ENCODE data around the gene EPHA1. TPM values are rescaled to one million over a fixed set of nuclear protein-coding genes. Genes with fewer than 3 reads are reported as not detected.

The EPHA1 gene
- total and polyA plus RNA-seq, 2 donors (not counting 3 experiments of a cell fraction or from before 2014, with no cell fraction given) = 0.07 TPM; not detected in 1

- ChIA-PET CTCF (no interaction called here), POLR2A (no interaction called here)
- Histone ChIP-seq H3K9me3 (replicated peaks; ENCODE audit: control insufficient read depth, insufficient read depth, low read length) (no peaks in the 10 kb centered on the region), H3K4me3 (replicated peaks in 1 of 3; ENCODE audit: insufficient read depth in 1 of 3, low read depth in 1 of 3, low read length in 3 of 3) (no peak overlapping the region), H3K4me1 (ENCODE audit: control insufficient read depth, extremely low read depth, insufficient read depth, low read length) (peaks cover 9% of the 10 kb centered on the region), H3K36me3 (ENCODE audit: control insufficient read depth in 2 of 2, extremely low read depth in 1 of 2, insufficient read depth in 2 of 2, low read length in 2 of 2) (no peaks in the 10 kb centered on the region), H2AFZ (ENCODE audit: low read depth, low read length) (no peak overlapping the region), H3K27me3 (ENCODE audit: control insufficient read depth in 2 of 2, insufficient read depth in 2 of 2, low read length in 2 of 2) (no peaks in the 10 kb centered on the region), H4K20me1 (replicated peaks; ENCODE audit: control insufficient read depth, extremely low read depth, insufficient read depth, low read length) (no peaks in the 10 kb centered on the region), H3K4me2 (ENCODE audit: insufficient read depth, low read length) (no peak overlapping the region), H3K79me2 (ENCODE audit: control insufficient read depth, insufficient read depth, low read length) (no peaks in the 10 kb centered on the region), H3K27ac (ENCODE audit: insufficient read depth, low read depth, low read length) (no peak overlapping the region), H3K9ac (replicated peaks; ENCODE audit: extremely low read depth, insufficient read depth, low read length) (no peak overlapping the region), H3K9me1 (replicated peaks; ENCODE audit: control insufficient read depth, extremely low read depth, insufficient read depth, low read length) (no peaks in the 10 kb centered on the region)
- TF ChIP-seq POLR2AphosphoS5 (IDR thresholded peaks at IDR 0.05; ENCODE audit: insufficient read depth, low read depth, low read length) = no peak
- FAIRE-seq (no peak), DNase-seq (ENCODE audit: low read depth, low spot score) (no peak)
- intact Hi-C loops (cut with micrococcal nuclease) (no loop called here), dilution Hi-C loops (cut with MboI; ENCODE audit: extremely low pct_ligation_motif_present, low sequenced_read_pairs) (no loop called here)
- BruUV-seq (replicated peaks) = no TSS peak
Observed at GRCh38 chr7:143419880-143420279, 11.2 kb upstream of the EPHA1 start.

GRCh38 chr7:143418681-143419458 is 10.2 kb upstream of the EPHA1 start:
- no peak overlapping the region for H3K4me2 ChIP-seq (ENCODE audit: insufficient read depth, low read length)
- ChIA-PET POLR2A (no interaction called here), CTCF (interaction anchor here (2.7 to 4.3 kb wide), 3 partner anchors 13 to 178 kb away, joined by 17 to 52 read pairs (median 23); no protein-coding TSS in a partner anchor)
- no peaks in the 10 kb centered on the region for H3K36me3 ChIP-seq (ENCODE audit: control insufficient read depth in 2 of 2, extremely low read depth in 1 of 2, insufficient read depth in 2 of 2, low read length in 2 of 2)
- H3K4me3 ChIP-seq (replicated peaks in 1 of 3; ENCODE audit: insufficient read depth in 1 of 3, low read depth in 1 of 3, low read length in 3 of 3) = no peak overlapping the region
- no peak for DNase-seq (ENCODE audit: low read depth, low spot score)
- no peaks in the 10 kb centered on the region for H3K9me1 ChIP-seq (replicated peaks; ENCODE audit: control insufficient read depth, extremely low read depth, insufficient read depth, low read length)
- dilution Hi-C loops (cut with MboI; ENCODE audit: extremely low pct_ligation_motif_present, low sequenced_read_pairs) = no loop called here
- no peaks in the 10 kb centered on the region for H3K27me3 ChIP-seq (ENCODE audit: control insufficient read depth in 2 of 2, insufficient read depth in 2 of 2, low read length in 2 of 2)
- H3K27ac ChIP-seq (ENCODE audit: insufficient read depth, low read depth, low read length) = no peak overlapping the region
- no peaks in the 10 kb centered on the region for H4K20me1 ChIP-seq (replicated peaks; ENCODE audit: control insufficient read depth, extremely low read depth, insufficient read depth, low read length)
- peaks cover 9% of the 10 kb centered on the region for H3K4me1 ChIP-seq (ENCODE audit: control insufficient read depth, extremely low read depth, insufficient read depth, low read length)
- intact Hi-C loops (cut with micrococcal nuclease) = no loop called here
- no peak overlapping the region for H2AFZ ChIP-seq (ENCODE audit: low read depth, low read length)
- no peak for FAIRE-seq
- no peak overlapping the region for H3K9ac ChIP-seq (replicated peaks; ENCODE audit: extremely low read depth, insufficient read depth, low read length)
- no peaks in the 10 kb centered on the region for H3K9me3 ChIP-seq (replicated peaks; ENCODE audit: control insufficient read depth, insufficient read depth, low read length)
- no TSS peak for BruUV-seq (replicated peaks)
- no peak for TF ChIP-seq GATA2 (IDR thresholded peaks at IDR 0.05; ENCODE audit: insufficient read depth, insufficient read length, low read depth, low read length)
- TF ChIP-seq POLR2AphosphoS5 (IDR thresholded peaks at IDR 0.05; ENCODE audit: insufficient read depth, low read depth, low read length) = no peak
- no peak for TF ChIP-seq MYC (IDR thresholded peaks at IDR 0.05; ENCODE audit: low read depth, low read length)
- TF ChIP-seq JUN (IDR thresholded peaks at IDR 0.05; ENCODE audit: borderline replicate concordance, insufficient read depth, insufficient read length, low read depth) = no peak
- no peak for TF ChIP-seq FOS (IDR thresholded peaks at IDR 0.05; ENCODE audit: borderline replicate concordance, insufficient read depth, low read length)
- TF ChIP-seq EZH2 (IDR thresholded peaks at IDR 0.05; ENCODE audit: borderline replicate concordance, low read depth, low read length, severe bottlenecking) = no peak
- TF ChIP-seq CTCF (IDR thresholded peaks at IDR 0.05; ENCODE audit: extremely low read depth in 1 of 2, insufficient read depth in 1 of 2, low read depth in 1 of 2, low read length in 2 of 2) = no peak
- TF ChIP-seq POLR2A (IDR thresholded peaks at IDR 0.05; ENCODE audit: low read depth, low read length) = no peak
- TF ChIP-seq MAX (IDR thresholded peaks at IDR 0.05; ENCODE audit: insufficient read depth, insufficient read length) = no peak
- no peaks in the 10 kb centered on the region for H3K79me2 ChIP-seq (ENCODE audit: control insufficient read depth, insufficient read depth, low read length)

Measured in endothelial cell of umbilical vein (primary cell).